Heart right ventricle (tissue), 16 donors: ENCODE measurements around the gene CADM1. TPM values are rescaled to one million over a fixed set of nuclear protein-coding genes. Genes with fewer than 3 reads are reported as not detected.

ENCODE experiments used
- ATAC-seq, 8 donors: fragments of 200-7000 bp; cut with Tn5 transposase; one replicate each; pipeline ENCODE4 v1.9.1; 2020; ENCODE audit warnings: mild to moderate bottlenecking in 8 of 8, moderate library complexity in 8 of 8, moderate number of reproducible peaks in 1 of 8
- DNase-seq, 2 donors: peaks; one replicate each; pipeline ENCODE4 v3.0.0-alpha.2; 2020
- H3K27ac ChIP-seq, 10 donors: fragments of 200-600 bp; sonication (generic) in 2 of 10; one replicate each; pipeline versions ENCODE4 v1.5.0 to v1.8.0; 2020 to 2022; ENCODE audit warnings: mild to moderate bottlenecking in 3 of 10
- H3K27me3 ChIP-seq, 7 donors: fragments of 200-600 bp; one replicate each; pipeline ENCODE4 v1.8.0; 2021 to 2022; ENCODE audit warnings: mild to moderate bottlenecking in 2 of 7
- H3K36me3 ChIP-seq, 9 donors: fragments of 200-600 bp; sonication (generic) in 1 of 9; one replicate each; pipeline versions ENCODE4 v1.5.0 to v1.8.0; 2020 to 2022; ENCODE audit warnings: mild to moderate bottlenecking in 2 of 9
- H3K4me1 ChIP-seq, 9 donors: fragments of 200-600 bp; sonication (generic) in 1 of 9; one replicate each; pipeline versions ENCODE4 v1.5.0 to v1.8.0; 2020 to 2022; ENCODE audit warnings: mild to moderate bottlenecking in 4 of 9
- H3K4me3 ChIP-seq, 10 donors: fragments of 200-600 bp; sonication (generic) in 2 of 10; one replicate each; pipeline versions ENCODE4 v1.5.0 to v1.8.0; 2020 to 2022; ENCODE audit warnings: mild to moderate bottlenecking in 7 of 10, moderate library complexity in 2 of 10
- H3K9me3 ChIP-seq, 11 donors: fragments of 200-600 bp in 10 of 11; sonication (generic) in 2 of 11; one replicate each; pipeline versions ENCODE4 v1.5.0 to v1.8.0; 2013 to 2022; ENCODE audit warnings: mild to moderate bottlenecking in 2 of 11, control low read depth in 1 of 11, moderate library complexity in 1 of 11
- WGBS, 2 donors: extraction: QIAGEN DNeasy Blood & Tissue Kit; methylation state at CpG; one replicate each; pipeline ENCODE4 v1.1.7; 2013; ENCODE audit warnings: inconsistent platforms in 1 of 2; 5-methylcytosine and 5-hydroxymethylcytosine counted together
- intact Hi-C, 10 donors: fragments of 100-400 bp; cut with DNase I; formaldehyde crosslinking; loops; one replicate each; pipeline versions ENCODE4 v1.11.1 to v1.14.2; 2022
- polyA plus RNA-seq, 2 donors: library from polyadenylated mRNA; stranded (reverse); fragments of 200-250 nt; gene quantifications; one replicate each; pipeline ENCODE4 v1.2.3, GENCODE V29; 2013
- total RNA-seq, 10 donors: library from RNA; stranded (reverse); fragmentation: NEBNext Ultra II Directional in 3 of 10; extraction: Animal tissue kit (Norgen Biotek cat#: 25700) in 3 of 10; gene quantifications; one replicate each; pipeline versions ENCODE4 v1.2.1 to v1.2.4, GENCODE V29; 2021 to 2023
- TF ChIP-seq, protein P1 (sequence below), 9 donors: fragments of 200-600 bp; sonication (generic) in 2 of 9; IDR thresholded peaks; one replicate each; pipeline versions ENCODE4 v1.5.0 to v1.8.0; 2021 to 2022; ENCODE audit warnings: antibody characterized with exemption in 9 of 9, mild to moderate bottlenecking in 5 of 9, moderate library complexity in 1 of 9
- donor health status: Arrhythmogenic right ventricular cardiomyopathy.
- donor health status: ischemic (EF 13 %, LVEDD 7.1; RV severe dilation, severe dysfunction).
- donor health status: healthy with polysubstance abuse.
- donor health status: DM: no; HTN: yes; CAD: no.
- donor health status: DM: no; HTN: no; CAD: no.
- donor health status: ischemic (EF 25% LVEDD 6.9; RV normal size, moderate dysfunction).
- donor health status: ischemic (EF 25% LVEDD 5.7; RV mildly dilated, moderate dysfunction).
- donor health status: healthy.
- donor health status: DM: yes; HTN: yes; CAD: no.
- donor health status: Ischemic cardiomyopathy.
- donor health status: ischemic (EF 35%, LVEDD 5.7; RV mildly dilated, moderate dysfunction).
- donor health status: nonischemic (EF 11% LVEDD 7.7; RV severe dilation, severe dysfunction).
- donor health status: DM: yes; HTN: yes; CAD: no.
- donor health status: PGD.
- donor health status: ischemic (EF 29% LVEDD 5.4; RV normal size, mild dysfunction).
- donor health status: nonischemic (EF 23%, LVEDD 6.1; RV moderate dilation, normal function).

CADM1 gene
- total and polyA plus RNA-seq, 12 donors = 10.2 to 83.0 (median 41.4) TPM

DNA sequence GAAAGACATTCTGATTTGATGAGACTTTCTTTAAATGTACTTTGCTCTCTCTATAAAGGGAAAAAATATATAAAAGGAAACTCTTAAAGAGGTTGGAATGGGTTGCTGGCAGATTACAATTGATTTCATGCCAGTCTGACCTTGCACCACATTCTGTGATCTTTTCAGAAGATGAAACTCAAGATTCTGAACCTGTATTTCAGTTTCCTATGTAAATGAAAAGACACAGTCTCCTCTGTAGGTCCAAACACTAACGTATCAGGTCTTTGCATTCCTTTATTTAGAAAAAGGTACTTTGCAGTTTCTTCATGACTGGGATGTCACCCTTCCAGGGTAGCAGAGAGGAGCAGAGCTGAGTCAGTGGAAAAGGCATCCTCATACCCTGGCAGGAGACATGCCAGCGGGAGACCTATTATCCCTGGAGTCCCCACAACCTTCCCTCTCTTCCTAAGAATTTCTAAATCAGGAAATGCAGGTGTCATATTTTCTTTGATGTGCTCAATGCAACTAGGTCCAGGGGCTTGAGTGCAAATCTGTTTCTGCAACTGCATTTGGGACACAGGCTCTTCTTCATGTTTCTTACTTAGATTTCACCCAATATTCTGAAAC, 282.6 kb downstream of the CADM1 start:
- intact Hi-C loops = no loop called here
- no peak overlapping the region for H3K4me3 ChIP-seq
- TF ChIP-seq, protein P1, sequence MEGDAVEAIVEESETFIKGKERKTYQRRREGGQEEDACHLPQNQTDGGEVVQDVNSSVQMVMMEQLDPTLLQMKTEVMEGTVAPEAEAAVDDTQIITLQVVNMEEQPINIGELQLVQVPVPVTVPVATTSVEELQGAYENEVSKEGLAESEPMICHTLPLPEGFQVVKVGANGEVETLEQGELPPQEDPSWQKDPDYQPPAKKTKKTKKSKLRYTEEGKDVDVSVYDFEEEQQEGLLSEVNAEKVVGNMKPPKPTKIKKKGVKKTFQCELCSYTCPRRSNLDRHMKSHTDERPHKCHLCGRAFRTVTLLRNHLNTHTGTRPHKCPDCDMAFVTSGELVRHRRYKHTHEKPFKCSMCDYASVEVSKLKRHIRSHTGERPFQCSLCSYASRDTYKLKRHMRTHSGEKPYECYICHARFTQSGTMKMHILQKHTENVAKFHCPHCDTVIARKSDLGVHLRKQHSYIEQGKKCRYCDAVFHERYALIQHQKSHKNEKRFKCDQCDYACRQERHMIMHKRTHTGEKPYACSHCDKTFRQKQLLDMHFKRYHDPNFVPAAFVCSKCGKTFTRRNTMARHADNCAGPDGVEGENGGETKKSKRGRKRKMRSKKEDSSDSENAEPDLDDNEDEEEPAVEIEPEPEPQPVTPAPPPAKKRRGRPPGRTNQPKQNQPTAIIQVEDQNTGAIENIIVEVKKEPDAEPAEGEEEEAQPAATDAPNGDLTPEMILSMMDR (IDR thresholded peaks at IDR 0.05) = no peak
- no peak for DNase-seq
- peak overlapping the region in 2 of 10 donors; percentile 6 to 13 for H3K27ac ChIP-seq
- peaks cover 0 to 9% (median 0%) of the 10 kb centered on the region in 9 donors for H3K36me3 ChIP-seq
- no peaks in the 10 kb centered on the region for H3K27me3 ChIP-seq
- 83 to 86% methylated on average over 2 of the region's 2 CpGs for WGBS, 2 donors
- ATAC-seq = peak in 1 of 8 donors; percentile 20
- H3K4me1 ChIP-seq = peaks cover 0 to 29% (median 10%) of the 10 kb centered on the region in 9 donors
- H3K9me3 ChIP-seq = no peaks in the 10 kb centered on the region

- 49 to 65% methylated on average over 4 of the region's 4 CpGs for WGBS, 2 donors
- TF ChIP-seq, protein P1 (IDR thresholded peaks at IDR 0.05) = no peak
- H3K27me3 ChIP-seq = no peaks in the 10 kb centered on the region
- no peaks in the 10 kb centered on the region for H3K9me3 ChIP-seq
- intact Hi-C loops = no loop called here
- ATAC-seq (peak in 1 of 8 donors; percentile 49), DNase-seq (no peak)
- H3K36me3 ChIP-seq = peaks cover 0 to 13% (median 0%) of the 10 kb centered on the region in 9 donors
- no peak overlapping the region for H3K4me3 ChIP-seq
- H3K27ac ChIP-seq = peak overlapping the region in 4 of 10 donors; percentile 12 to 20 (median 16)
- H3K4me1 ChIP-seq = peaks cover 0 to 26% (median 10%) of the 10 kb centered on the region in 9 donors
Measured at GRCh38 chr11:115220911-115221310, 283.3 kb downstream of the CADM1 start.

GRCh38 chr11:115220423-115220822, 283.8 kb downstream of the CADM1 start:
- peaks cover 0 to 15% (median 0%) of the 10 kb centered on the region in 9 donors for H3K36me3 ChIP-seq
- DNase-seq = no peak
- intact Hi-C loops = no loop called here
- peak overlapping the region in 4 of 10 donors; percentile 12 to 20 (median 16) for H3K27ac ChIP-seq
- WGBS, 2 donors = 55 to 64% methylated on average over 6 of the region's 6 CpGs
- no peaks in the 10 kb centered on the region for H3K27me3 ChIP-seq
- TF ChIP-seq, protein P1 (IDR thresholded peaks at IDR 0.05) = no peak
- H3K9me3 ChIP-seq = no peaks in the 10 kb centered on the region
- peaks cover 0 to 26% (median 10%) of the 10 kb centered on the region in 9 donors for H3K4me1 ChIP-seq
- peak in 3 of 8 donors; percentile 19 to 43 (median 37) for ATAC-seq
- H3K4me3 ChIP-seq = no peak overlapping the region

DNA sequence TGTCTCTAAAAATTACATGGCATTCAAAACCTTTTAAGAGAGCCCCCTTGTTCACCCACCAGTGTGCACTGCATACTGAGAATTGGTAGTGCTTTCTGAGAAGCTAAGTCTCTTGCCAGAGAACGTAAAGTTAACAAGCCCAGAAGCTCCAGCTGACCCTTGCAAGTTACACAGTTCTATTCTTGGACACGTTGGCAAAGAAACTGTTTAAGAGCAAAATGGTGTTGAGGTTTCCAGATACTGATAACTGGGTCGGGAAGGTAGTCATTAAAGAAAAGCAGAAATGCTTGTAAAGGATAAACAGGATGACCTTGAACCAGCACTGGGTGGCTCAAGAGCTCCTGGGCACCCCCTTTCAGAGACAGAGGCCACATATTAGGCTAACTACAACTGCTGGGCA, 284.8 kb downstream of the CADM1 start:
- intact Hi-C loops = no loop called here
- Histone ChIP-seq H3K9me3 (no peaks in the 10 kb centered on the region), H3K27ac (peak overlapping the region in 4 of 10 donors; percentile 8 to 49 (median 18)), H3K4me3 (no peak overlapping the region), H3K4me1 (peaks cover 0 to 26% (median 10%) of the 10 kb centered on the region in 9 donors), H3K36me3 (peaks cover 0 to 21% (median 0%) of the 10 kb centered on the region in 9 donors), H3K27me3 (no peaks in the 10 kb centered on the region)
- DNase-seq (no peak), ATAC-seq (peak in 5 of 8 donors; percentile 47 to 63 (median 52))
- TF ChIP-seq, protein P1 (IDR thresholded peaks at IDR 0.05) = no peak
- WGBS, 2 donors = 19 to 20% methylated on average over 3 of the region's 3 CpGs
